Thoracic aorta (tissue), 2 donors: ENCODE results near the gene FKBP2. TPM values are rescaled to one million over a fixed set of nuclear protein-coding genes. Genes with fewer than 3 reads are reported as not detected.

Experiments used
- ATAC-seq: fragments of 150-250 bp; one replicate; pipeline ENCODE4 v1.8.0; 2017; ENCODE audit warnings: low read depth; ENCODE audit not compliant: insufficient number of reproducible peaks, low FRiP score
- DNase-seq: peaks from one replicate; pipeline ENCODE4 v3.0.0-alpha.2; 2020; ENCODE audit warnings: low spot score
- H3K27ac ChIP-seq, 2 donors: fragments of 200-600 bp; sonication (generic); 1 replicate in 1 of 2; 2 replicates in 1 of 2; pipeline ENCODE4 v1.5.1; 2016; ENCODE audit warnings: mild to moderate bottlenecking in 2 of 2, moderate library complexity in 2 of 2
- H3K27me3 ChIP-seq: fragments of 200-600 bp; sonication (generic); replicated peaks from 2 replicates; pipeline ENCODE4 v1.6.0; 2016; ENCODE audit warnings: mild to moderate bottlenecking; ENCODE audit not compliant: insufficient read depth
- H3K36me3 ChIP-seq: fragments of 200-600 bp; sonication (generic); one replicate; pipeline ENCODE4 v1.5.1; 2016
- H3K4me1 ChIP-seq, 2 donors: fragments of 200-600 bp; sonication (generic); 1 replicate in 1 of 2; 2 replicates in 1 of 2; pipeline versions ENCODE4 v1.5.1 to v1.6.0; 2016; ENCODE audit warnings: low read depth in 2 of 2, mild to moderate bottlenecking in 1 of 2; ENCODE audit not compliant: control insufficient read depth in 1 of 2
- H3K4me3 ChIP-seq: fragments of 200-600 bp; sonication (generic); 2 replicates; pipeline ENCODE4 v1.5.1; 2016; ENCODE audit warnings: mild to moderate bottlenecking
- H3K9me3 ChIP-seq: fragments of 200-600 bp; sonication (generic); 2 replicates; pipeline ENCODE4 v1.5.1; 2016
- CTCF ChIP-seq: fragments of 200-600 bp; sonication (generic); IDR thresholded peaks from one replicate; pipeline ENCODE4 v1.5.1; 2019; ENCODE audit warnings: antibody characterized with exemption
- total RNA-seq, 2 donors: library from RNA; depleted of rRNA; stranded (reverse); fragments of >200 nt; gene quantifications; one replicate each; pipeline versions ENCODE4 v1.1.0 to v1.2.3, GENCODE V29; 2016

The FKBP2 gene
- total RNA-seq, 2 donors from 2014 or later = 51.7 to 53.0 TPM

DNA sequence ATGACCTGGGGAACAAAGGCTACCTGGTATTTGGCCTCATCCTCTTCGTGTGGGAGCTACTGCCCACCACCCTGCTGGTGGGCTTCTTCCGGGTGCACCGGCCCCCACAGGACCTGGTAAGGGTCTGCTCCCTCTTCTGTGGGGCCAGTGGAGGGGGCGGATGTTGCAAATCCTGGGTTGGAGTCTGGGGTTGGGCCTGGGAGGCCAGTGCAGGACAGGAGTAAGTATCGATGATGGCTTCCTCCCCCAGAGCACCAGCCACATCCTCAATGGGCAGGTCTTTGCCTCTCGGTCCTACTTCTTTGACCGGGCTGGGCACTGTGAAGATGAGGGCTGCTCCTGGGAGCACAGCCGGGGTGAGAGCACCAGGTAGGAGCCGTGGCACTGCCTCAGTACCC is 47.5 kb downstream of the FKBP2 start:
- H3K4me3 ChIP-seq = no peak overlapping the region
- H3K9me3 ChIP-seq = no peaks in the 10 kb centered on the region
- H3K27me3 ChIP-seq = peaks cover 11% of the 10 kb centered on the region
- H3K36me3 ChIP-seq = no peaks in the 10 kb centered on the region
- no peak overlapping the region for H3K27ac ChIP-seq
- no peak for ATAC-seq
- DNase-seq = no peak
- peaks cover 28 to 44% of the 10 kb centered on the region in 2 donors for H3K4me1 ChIP-seq
- TF ChIP-seq CTCF = no peak

DNA sequence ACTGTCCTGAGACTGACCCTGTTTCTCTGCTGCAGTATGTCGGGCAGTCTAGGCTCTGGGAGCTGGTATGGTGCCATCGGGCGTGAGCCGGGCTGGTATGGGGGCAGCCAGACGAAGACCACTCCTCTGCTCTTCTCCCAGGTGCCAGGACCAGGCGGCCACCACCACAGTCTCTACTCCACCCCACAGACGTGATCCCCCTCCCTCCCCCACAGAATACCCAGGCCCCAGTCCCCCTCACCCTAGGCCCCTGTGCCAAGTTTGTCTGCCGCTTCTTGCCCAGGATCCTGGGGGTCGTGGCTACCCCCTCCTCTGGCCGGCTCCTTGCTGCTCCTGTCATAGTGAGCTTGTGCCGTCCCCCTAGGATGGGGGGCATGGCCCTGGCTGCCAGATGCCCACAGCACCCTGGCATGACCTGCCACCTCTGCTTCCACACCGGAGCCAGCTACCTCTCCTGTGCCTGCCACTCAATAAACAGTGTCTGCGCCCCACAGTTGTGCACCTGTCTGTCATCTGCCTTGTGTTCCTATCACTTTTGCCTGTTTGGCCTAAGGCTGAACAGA is 48.2 kb downstream of the FKBP2 start:
- no peaks in the 10 kb centered on the region for H3K36me3 ChIP-seq
- TF ChIP-seq CTCF = no peak
- no peak for DNase-seq

DNA sequence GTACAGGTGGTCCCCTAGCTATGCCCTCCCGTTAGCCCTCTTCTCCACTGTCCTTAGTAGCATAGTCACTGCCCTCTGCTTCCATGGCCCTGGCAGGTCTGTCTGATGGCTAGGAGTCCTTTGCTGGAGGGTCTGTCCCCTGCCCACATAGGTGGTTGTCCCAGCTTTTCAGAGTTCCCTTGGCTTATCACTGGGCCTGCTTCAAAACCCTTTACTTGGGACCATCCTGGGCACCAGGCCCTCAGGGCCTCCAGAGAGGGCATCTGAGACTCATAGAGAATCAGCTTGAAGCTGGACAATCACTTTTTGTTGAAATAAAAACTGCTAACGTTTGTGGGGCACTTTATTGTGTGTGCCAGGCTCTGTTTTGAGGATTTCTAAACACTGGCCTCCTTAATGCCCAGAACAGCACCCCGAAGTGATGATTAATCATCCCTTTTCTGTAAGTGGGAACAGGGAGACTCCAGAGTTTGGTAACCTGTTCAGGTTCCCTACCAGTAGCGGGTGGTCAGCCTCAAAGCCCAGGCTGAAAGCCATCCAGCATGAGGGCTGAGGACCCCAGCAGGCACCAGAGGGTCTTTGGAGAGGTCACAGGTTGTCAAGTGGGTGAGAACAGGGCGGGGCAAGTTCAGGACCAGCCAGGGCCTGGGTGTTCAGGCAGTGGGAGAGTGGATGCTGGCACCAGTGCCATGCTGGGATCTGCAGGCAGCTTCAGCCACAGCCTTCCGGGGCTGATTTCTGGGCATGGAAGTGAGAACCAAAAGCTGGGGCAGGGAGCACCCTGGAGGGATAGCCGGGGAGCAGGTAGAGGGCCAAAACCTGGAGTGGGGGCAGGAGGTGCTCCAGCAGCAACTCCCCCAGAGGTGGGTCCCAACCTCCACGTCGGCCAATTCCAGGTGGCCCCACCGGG is 49.7 kb downstream of the FKBP2 start:
- no peak overlapping the region for H3K4me3 ChIP-seq
- H3K9me3 ChIP-seq = no peaks in the 10 kb centered on the region
- peaks cover 20 to 35% of the 10 kb centered on the region in 2 donors for H3K4me1 ChIP-seq
- no peak for DNase-seq
- no peak for TF ChIP-seq CTCF
- no peak overlapping the region for H3K27ac ChIP-seq
- ATAC-seq = no peak
- no peaks in the 10 kb centered on the region for H3K36me3 ChIP-seq
- peaks cover 15% of the 10 kb centered on the region for H3K27me3 ChIP-seq

More for the DNA sequence above, 48.2 kb downstream of the FKBP2 start:
- ATAC-seq = no peak
- Histone ChIP-seq H3K4me1 (peaks cover 20 to 37% of the 10 kb centered on the region in 2 donors), H3K27ac (no peak overlapping the region), H3K9me3 (no peaks in the 10 kb centered on the region), H3K27me3 (peaks cover 11% of the 10 kb centered on the region), H3K4me3 (no peak overlapping the region)

DNA sequence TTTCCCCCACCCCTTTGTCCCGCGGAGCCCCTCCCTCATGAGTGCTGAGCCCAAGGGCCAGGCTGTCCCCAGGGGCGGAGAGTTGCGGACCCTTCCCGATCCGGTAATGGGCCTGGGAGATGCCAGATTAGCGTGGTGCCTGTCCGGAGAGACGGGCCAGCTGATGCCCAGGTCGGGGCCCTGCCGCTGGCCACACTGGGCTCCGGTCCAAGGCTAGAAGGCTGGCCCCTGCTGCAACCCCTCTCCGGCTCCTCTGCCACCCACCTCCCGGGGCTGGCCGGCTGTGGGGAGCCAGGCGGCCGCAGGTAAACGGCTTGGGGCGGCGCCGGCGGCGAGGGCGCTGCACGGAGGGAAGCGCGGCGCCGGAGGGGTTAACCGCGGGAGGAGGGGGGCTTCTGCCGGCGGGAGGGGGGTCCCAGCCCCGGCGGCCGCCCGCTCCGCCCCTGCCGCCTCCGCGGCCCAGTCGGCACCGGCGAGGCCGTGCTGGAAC is 50.4 kb downstream of the FKBP2 start, which contains the start of gene KCNK4:
TSS of gene KCNK4 (plus strand) at position 41 of the 490 bp plus-strand sequence. CDS start 1,717 bp downstream, outside the sequence.
- ATAC-seq (no peak), DNase-seq (no peak)
- no peak for TF ChIP-seq CTCF
- Histone ChIP-seq H3K27me3 (peaks cover 16% of the 10 kb centered on the region), H3K9me3 (no peaks in the 10 kb centered on the region), H3K4me1 (peaks cover 15 to 30% of the 10 kb centered on the region in 2 donors), H3K4me3 (peak within 1 kb of the TSS; percentile 61), H3K27ac (no peak within 1 kb of the TSS), H3K36me3 (no peaks in the 10 kb centered on the region)

DNA sequence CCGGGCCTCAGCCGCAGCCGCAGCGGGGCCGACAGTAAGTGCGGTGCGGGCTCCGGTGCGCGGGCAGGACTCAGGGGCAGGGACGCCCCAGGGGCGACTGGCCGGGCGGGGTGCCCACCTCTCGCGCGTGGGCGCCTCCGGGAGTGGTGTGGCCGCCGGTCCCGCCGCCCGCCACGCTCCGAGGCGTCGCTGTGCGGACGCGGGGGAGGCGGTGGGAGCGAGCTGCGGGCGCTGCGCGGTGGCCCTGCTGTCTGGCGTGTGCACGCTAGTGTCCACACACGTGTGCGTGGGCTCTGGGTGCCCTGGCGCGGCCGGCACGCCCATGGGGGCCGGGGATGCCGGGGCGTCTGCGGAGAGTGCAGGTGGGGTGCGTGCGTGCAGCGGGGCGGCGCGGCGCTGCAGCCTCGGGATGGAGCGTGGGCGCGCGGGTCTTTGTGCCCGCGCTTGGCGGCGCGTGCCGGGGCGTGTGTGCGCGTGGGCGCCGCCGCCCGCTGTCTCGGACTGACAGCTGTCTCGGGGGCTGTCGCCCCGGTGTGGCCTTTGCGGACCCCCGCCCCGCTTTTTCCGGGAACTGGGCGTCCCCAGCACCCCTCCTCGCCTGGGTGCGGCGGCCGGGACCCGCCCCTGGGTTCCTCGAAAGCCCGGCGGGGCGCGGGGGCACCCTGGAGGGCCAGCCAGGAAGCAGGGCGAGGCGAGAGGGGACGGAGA is 51.0 kb downstream of the FKBP2 start:
- H3K4me1 ChIP-seq = peaks cover 15 to 24% of the 10 kb centered on the region in 2 donors
- H3K27ac ChIP-seq = no peak overlapping the region
- H3K4me3 ChIP-seq = peak overlapping the region; percentile 61
- no peaks in the 10 kb centered on the region for H3K36me3 ChIP-seq
- H3K9me3 ChIP-seq = no peaks in the 10 kb centered on the region
- no peak for ATAC-seq
- H3K27me3 ChIP-seq = peaks cover 16% of the 10 kb centered on the region
- no peak for DNase-seq
- no peak for TF ChIP-seq CTCF
